DOHH2 (cell line): ENCODE data around the gene PLEKHG2.
"Not testable (repeated sequence)": the region's sequence is repeated elsewhere in the genome, so short reads cannot be mapped to it uniquely, and the experiment has no call there.

Experiments
- H3F3A ChIP-seq: fragments of 200-600 bp; sonication (generic), shearing (Covaris generic); 2 replicates; pipeline ENCODE4 v1.6.0; 2016; ENCODE audit warnings: antibody characterized with exemption, mild to moderate bottlenecking; ENCODE audit not compliant: control insufficient read depth, insufficient read depth
- H3K27ac ChIP-seq: fragments of 200-600 bp; sonication (generic); 2 replicates; pipeline ENCODE4 v1.5.1; 2014; ENCODE audit warnings: low read depth, mild to moderate bottlenecking, low read length, moderate library complexity
- H3K27me3 ChIP-seq: fragments of 200-600 bp; sonication (generic); 2 replicates; pipeline ENCODE4 v1.6.1; 2014; ENCODE audit warnings: mild to moderate bottlenecking, low read length, mixed read lengths; ENCODE audit not compliant: control insufficient read depth
- H3K36me3 ChIP-seq: fragments of 200-600 bp; sonication (generic); 2 replicates; pipeline ENCODE4 v1.6.1; 2014; ENCODE audit warnings: mild to moderate bottlenecking, low read length, moderate library complexity, mixed read lengths; ENCODE audit not compliant: control insufficient read depth
- H3K4me1 ChIP-seq: fragments of 200-600 bp; sonication (generic); 2 replicates; pipeline ENCODE4 v1.6.1; 2014; ENCODE audit warnings: mild to moderate bottlenecking, low read length, mixed read lengths; ENCODE audit not compliant: control insufficient read depth
- H3K4me2 ChIP-seq: fragments of 200-600 bp; sonication (generic); 2 replicates; pipeline ENCODE4 v1.6.0; 2014; ENCODE audit warnings: mild to moderate bottlenecking, low read length, moderate library complexity
- H3K4me3 ChIP-seq: fragments of 200-600 bp; sonication (generic); 2 replicates; pipeline ENCODE4 v1.5.1; 2014; ENCODE audit warnings: mild to moderate bottlenecking, low read length, mixed read lengths
- H3K79me2 ChIP-seq: fragments of 200-600 bp; sonication (generic); 2 replicates; pipeline ENCODE4 v1.6.1; 2014; ENCODE audit warnings: mild to moderate bottlenecking, low read length, mixed read lengths; ENCODE audit not compliant: control insufficient read depth
- H3K9me2 ChIP-seq: fragments of 200-600 bp; sonication (generic); replicated peaks from 2 replicates; pipeline ENCODE4 v1.6.1; 2014; ENCODE audit warnings: mild to moderate bottlenecking, low read length, mixed read lengths; ENCODE audit not compliant: control insufficient read depth
- H3K9me3 ChIP-seq: fragments of 200-600 bp; sonication (generic); 2 replicates; pipeline ENCODE4 v1.6.1; 2014; ENCODE audit warnings: antibody characterized with exemption, low read length, mixed read lengths; ENCODE audit not compliant: control insufficient read depth, insufficient read depth
- H4K20me1 ChIP-seq: fragments of 200-600 bp; sonication (generic); 2 replicates; pipeline ENCODE4 v1.6.0; 2014; ENCODE audit warnings: low read depth, mild to moderate bottlenecking, antibody characterized with exemption, low read length, moderate library complexity; ENCODE audit not compliant: control insufficient read depth, insufficient read depth
- EZH2phosphoT487 ChIP-seq: fragments of 200-600 bp; sonication (generic); IDR thresholded peaks from 2 replicates; pipeline ENCODE4 v1.6.1; 2017; ENCODE audit warnings: borderline replicate concordance, mild to moderate bottlenecking, antibody characterized with exemption, low read length, moderate library complexity, mixed read lengths
- TF ChIP-seq, protein P1 (sequence below): fragments of 200-600 bp; sonication (generic); IDR thresholded peaks from one replicate; pipeline ENCODE4 v1.5.1; 2014; ENCODE audit warnings: antibody characterized with exemption, mild to moderate bottlenecking, low read depth, low read length; ENCODE audit not compliant: poor library complexity, severe bottlenecking

The PLEKHG2 gene

DNA sequence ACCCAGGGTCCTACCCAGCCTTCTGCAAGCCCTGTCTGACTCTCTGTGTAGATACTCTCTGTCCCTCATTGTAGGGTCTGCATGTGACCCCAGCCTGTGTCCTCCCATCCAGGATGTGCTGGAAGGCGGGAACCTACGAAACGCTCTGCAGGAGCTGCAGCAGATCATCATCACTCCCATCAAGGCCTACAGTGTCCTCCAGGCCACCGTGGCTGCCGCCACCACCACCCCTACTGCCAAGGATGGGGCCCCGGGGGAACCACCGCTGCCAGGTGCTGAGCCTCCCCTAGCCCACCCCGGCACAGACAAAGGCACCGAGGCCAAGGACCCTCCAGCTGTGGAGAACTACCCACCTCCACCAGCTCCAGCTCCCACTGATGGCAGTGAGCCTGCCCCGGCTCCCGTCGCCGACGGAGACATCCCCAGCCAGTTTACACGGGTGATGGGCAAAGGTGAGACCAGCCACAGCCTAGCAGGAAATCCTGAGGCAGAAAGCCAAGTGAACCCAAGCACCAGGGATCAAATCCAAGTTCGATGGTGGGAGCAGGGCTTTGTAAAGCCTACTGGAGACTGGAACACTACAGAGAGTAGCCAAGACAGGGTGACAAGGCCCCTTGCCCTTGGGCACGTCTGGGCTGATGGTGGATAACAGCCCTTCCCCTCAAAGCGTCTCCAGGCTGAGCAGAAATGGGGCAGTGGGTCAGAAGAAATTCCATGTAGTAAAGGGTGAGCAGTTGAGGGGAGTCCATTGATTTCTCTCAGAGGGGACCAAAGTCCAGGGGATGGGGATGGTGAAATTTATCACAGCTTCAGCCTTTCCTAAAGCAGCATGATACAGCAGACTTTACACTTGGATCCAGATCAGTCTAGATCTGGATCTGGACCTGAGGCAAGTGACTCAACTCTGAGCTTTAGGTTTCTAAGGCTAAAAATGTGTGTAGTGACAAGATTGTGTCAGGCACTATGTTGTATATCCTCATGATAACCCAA, 34.8 kb upstream of the PLEKHG2 start:
- Histone ChIP-seq H3F3A (no peaks in the 10 kb centered on the region), H3K79me2 (no peaks in the 10 kb centered on the region), H3K27ac (no peak overlapping the region), H3K36me3 (peaks cover 57% of the 10 kb centered on the region), H3K4me3 (no peak overlapping the region), H3K27me3 (no peaks in the 10 kb centered on the region), H3K4me1 (no peaks in the 10 kb centered on the region), H3K9me2 (no peaks in the 10 kb centered on the region), H3K9me3 (no peaks in the 10 kb centered on the region), H3K4me2 (no peak overlapping the region), H4K20me1 (no peaks in the 10 kb centered on the region)
- TF ChIP-seq, protein P1, sequence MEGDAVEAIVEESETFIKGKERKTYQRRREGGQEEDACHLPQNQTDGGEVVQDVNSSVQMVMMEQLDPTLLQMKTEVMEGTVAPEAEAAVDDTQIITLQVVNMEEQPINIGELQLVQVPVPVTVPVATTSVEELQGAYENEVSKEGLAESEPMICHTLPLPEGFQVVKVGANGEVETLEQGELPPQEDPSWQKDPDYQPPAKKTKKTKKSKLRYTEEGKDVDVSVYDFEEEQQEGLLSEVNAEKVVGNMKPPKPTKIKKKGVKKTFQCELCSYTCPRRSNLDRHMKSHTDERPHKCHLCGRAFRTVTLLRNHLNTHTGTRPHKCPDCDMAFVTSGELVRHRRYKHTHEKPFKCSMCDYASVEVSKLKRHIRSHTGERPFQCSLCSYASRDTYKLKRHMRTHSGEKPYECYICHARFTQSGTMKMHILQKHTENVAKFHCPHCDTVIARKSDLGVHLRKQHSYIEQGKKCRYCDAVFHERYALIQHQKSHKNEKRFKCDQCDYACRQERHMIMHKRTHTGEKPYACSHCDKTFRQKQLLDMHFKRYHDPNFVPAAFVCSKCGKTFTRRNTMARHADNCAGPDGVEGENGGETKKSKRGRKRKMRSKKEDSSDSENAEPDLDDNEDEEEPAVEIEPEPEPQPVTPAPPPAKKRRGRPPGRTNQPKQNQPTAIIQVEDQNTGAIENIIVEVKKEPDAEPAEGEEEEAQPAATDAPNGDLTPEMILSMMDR: no peak
- no peak for TF ChIP-seq EZH2phosphoT487

DNA sequence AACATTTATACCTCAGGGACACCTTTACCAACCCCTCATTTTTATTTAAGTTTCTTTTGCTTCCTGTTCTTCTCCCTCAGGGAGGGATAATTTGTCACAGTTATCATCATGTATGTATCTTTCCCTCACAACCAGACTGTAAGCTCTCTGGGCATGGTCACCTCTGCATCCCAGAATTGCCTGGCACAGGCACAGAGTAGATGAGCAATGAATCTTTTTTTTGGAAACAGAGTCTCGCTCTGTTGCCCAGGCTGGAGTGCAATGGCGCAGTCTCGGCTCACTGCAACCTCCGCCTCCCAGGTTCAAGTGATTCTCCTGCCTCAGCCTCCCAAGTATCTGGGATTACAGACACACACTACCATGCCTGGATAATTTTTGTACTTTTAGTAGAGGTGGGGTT, 33.1 kb upstream of the PLEKHG2 start:
- not testable (repeated sequence) for H3K27me3 ChIP-seq, H3K4me3 ChIP-seq, H3F3A ChIP-seq, H3K27ac ChIP-seq, H3K4me2 ChIP-seq, H3K9me2 ChIP-seq, H3K9me3 ChIP-seq, H3K79me2 ChIP-seq, H3K4me1 ChIP-seq, H4K20me1 ChIP-seq
- peaks cover 52% of the 10 kb centered on the region for H3K36me3 ChIP-seq

GRCh38 chr19:39379865-39380396, 32.5 kb upstream of the PLEKHG2 start:
- Histone ChIP-seq H3K9me2 (no peaks in the 10 kb centered on the region), H3K36me3 (peaks cover 53% of the 10 kb centered on the region), H3K4me2 (no peak overlapping the region), H3K27me3 (no peaks in the 10 kb centered on the region), H3K9me3 (no peaks in the 10 kb centered on the region), H3K27ac (no peak overlapping the region), H3F3A (no peaks in the 10 kb centered on the region), H3K79me2 (no peaks in the 10 kb centered on the region), H4K20me1 (no peaks in the 10 kb centered on the region), H3K4me1 (no peaks in the 10 kb centered on the region), H3K4me3 (no peak overlapping the region)
- TF ChIP-seq EZH2phosphoT487: no peak
- TF ChIP-seq, protein P1: no peak
